SK-N-SH treated with all-trans-retinoic acid at 6 μM for 48 hours (cell line): ENCODE results near the gene LILRA1.

Experiments
- ARNTL ChIP-seq: fragments of 450-650 bp; formaldehyde crosslinking; IDR thresholded peaks from 2 replicates; pipeline ENCODE4 v1.5.0; 2020; ENCODE audit warnings: low read depth, mild to moderate bottlenecking, moderate library complexity, borderline replicate concordance
- BACH2 ChIP-seq: fragments of 250-450 bp; sonication (Bioruptor Pico); IDR thresholded peaks from 2 replicates; pipeline ENCODE4 v1.9.0; 2021; ENCODE audit warnings: mild to moderate bottlenecking, borderline replicate concordance
- CSDC2 ChIP-seq: fragments of 250-450 bp; sonication (Bioruptor Pico); IDR thresholded peaks from 2 replicates; pipeline ENCODE4 v1.5.0; 2020; ENCODE audit warnings: mild to moderate bottlenecking, moderate library complexity
- CSRNP3 ChIP-seq: fragments of 250-450 bp; sonication (Bioruptor Pico); IDR thresholded peaks from 2 replicates; pipeline ENCODE4 v1.5.1; 2021; ENCODE audit warnings: mild to moderate bottlenecking, moderate library complexity
- OSR1 ChIP-seq: fragments of 250-450 bp; sonication (Bioruptor Pico); IDR thresholded peaks from 2 replicates; pipeline ENCODE4 v1.8.0; 2022; ENCODE audit warnings: moderate library complexity, mild to moderate bottlenecking, inconsistent platforms
- RARB ChIP-seq: fragments of 250-450 bp; sonication (Bioruptor Pico); IDR thresholded peaks from 2 replicates; pipeline ENCODE4 v1.8.0; 2021; ENCODE audit warnings: mild to moderate bottlenecking, moderate library complexity
- SNAI2 ChIP-seq: fragments of 250-450 bp; sonication (Bioruptor Pico); IDR thresholded peaks from 2 replicates; pipeline ENCODE4 v1.5.0; 2020; ENCODE audit warnings: mild to moderate bottlenecking, moderate library complexity
- ZFP3 ChIP-seq: fragments of 250-450 bp; sonication (Bioruptor Pico); IDR thresholded peaks from 2 replicates; pipeline ENCODE4 v1.5.0; 2020; ENCODE audit warnings: mild to moderate bottlenecking, moderate library complexity
- ZFP30 ChIP-seq: fragments of 450-650 bp; formaldehyde crosslinking; IDR thresholded peaks from 2 replicates; pipeline ENCODE4 v1.5.0; 2022; ENCODE audit warnings: mild to moderate bottlenecking, moderate library complexity
- ZNF70 ChIP-seq: fragments of 450-650 bp; formaldehyde crosslinking; IDR thresholded peaks from 2 replicates; pipeline ENCODE4 v1.5.0; 2020; ENCODE audit warnings: mild to moderate bottlenecking, moderate library complexity
- ZNF8 ChIP-seq: fragments of 450-650 bp; formaldehyde crosslinking; IDR thresholded peaks from 2 replicates; pipeline ENCODE4 v1.5.0; 2020; ENCODE audit warnings: mild to moderate bottlenecking, moderate library complexity
- TF ChIP-seq, protein P1 (sequence below): fragments of 250-450 bp; sonication (Bioruptor Pico); IDR thresholded peaks from 2 replicates; pipeline ENCODE4 v1.8.0; 2020; ENCODE audit warnings: mild to moderate bottlenecking, moderate library complexity, borderline replicate concordance
- TF ChIP-seq, protein P2 (sequence below): fragments of 250-450 bp; sonication (Bioruptor Pico); IDR thresholded peaks from 2 replicates; pipeline ENCODE4 v1.8.0; 2021; ENCODE audit warnings: low read depth, mild to moderate bottlenecking, moderate library complexity, borderline replicate concordance

DNA sequence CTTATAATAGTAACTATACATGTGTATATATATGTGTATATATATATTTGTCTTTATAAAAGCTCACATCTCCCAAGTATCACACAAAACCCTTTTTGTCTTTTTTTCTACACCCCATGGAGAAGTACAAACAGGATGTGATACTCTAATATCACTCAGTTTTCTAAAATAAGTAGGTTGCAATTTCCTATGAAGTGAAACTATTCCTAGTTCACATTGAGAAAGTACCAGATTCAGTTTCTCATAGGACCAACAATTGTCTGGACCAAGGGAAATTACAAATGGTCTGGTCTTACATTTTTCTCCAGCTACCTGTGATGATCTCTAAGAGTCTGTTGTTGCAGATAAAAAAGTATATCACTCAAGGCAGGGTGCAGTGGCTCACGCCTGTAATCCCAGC, 19.0 kb downstream of the LILRA1 start:
- TF ChIP-seq ZFP3 (CRISPR knock-in tag) (no peak), ARNTL (CRISPR knock-in tag) (no peak), OSR1 (no peak), ZFP30 (CRISPR knock-in tag) (no peak), CSRNP3 (CRISPR knock-in tag) (no peak), ZNF8 (CRISPR knock-in tag) (no peak), ZNF70 (no peak), RARB (CRISPR knock-in tag) (no peak), CSDC2 (CRISPR knock-in tag) (no peak), SNAI2 (CRISPR knock-in tag) (no peak), BACH2 (CRISPR knock-in tag) (no peak)
- TF ChIP-seq, protein P1, sequence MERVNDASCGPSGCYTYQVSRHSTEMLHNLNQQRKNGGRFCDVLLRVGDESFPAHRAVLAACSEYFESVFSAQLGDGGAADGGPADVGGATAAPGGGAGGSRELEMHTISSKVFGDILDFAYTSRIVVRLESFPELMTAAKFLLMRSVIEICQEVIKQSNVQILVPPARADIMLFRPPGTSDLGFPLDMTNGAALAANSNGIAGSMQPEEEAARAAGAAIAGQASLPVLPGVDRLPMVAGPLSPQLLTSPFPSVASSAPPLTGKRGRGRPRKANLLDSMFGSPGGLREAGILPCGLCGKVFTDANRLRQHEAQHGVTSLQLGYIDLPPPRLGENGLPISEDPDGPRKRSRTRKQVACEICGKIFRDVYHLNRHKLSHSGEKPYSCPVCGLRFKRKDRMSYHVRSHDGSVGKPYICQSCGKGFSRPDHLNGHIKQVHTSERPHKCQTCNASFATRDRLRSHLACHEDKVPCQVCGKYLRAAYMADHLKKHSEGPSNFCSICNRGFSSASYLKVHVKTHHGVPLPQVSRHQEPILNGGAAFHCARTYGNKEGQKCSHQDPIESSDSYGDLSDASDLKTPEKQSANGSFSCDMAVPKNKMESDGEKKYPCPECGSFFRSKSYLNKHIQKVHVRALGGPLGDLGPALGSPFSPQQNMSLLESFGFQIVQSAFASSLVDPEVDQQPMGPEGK (CRISPR knock-in tag): no peak
- TF ChIP-seq, protein P2, sequence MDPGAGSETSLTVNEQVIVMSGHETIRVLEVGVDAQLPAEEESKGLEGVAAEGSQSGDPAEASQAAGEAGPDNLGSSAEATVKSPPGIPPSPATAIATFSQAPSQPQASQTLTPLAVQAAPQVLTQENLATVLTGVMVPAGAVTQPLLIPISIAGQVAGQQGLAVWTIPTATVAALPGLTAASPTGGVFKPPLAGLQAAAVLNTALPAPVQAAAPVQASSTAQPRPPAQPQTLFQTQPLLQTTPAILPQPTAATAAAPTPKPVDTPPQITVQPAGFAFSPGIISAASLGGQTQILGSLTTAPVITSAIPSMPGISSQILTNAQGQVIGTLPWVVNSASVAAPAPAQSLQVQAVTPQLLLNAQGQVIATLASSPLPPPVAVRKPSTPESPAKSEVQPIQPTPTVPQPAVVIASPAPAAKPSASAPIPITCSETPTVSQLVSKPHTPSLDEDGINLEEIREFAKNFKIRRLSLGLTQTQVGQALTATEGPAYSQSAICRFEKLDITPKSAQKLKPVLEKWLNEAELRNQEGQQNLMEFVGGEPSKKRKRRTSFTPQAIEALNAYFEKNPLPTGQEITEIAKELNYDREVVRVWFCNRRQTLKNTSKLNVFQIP (CRISPR knock-in tag): no peak
